GM23338 (cell line): ENCODE data around the gene EHD1.

ENCODE experiments used
- CTCF ChIP-seq, 2 experiments: fragments of 200-600 bp in 1 of 2; sonication (generic) in 1 of 2; conservative IDR thresholded peaks; 2 replicates each; pipeline versions ENCODE4 v1.5.1 to v1.6.1; 2016 to 2017; ENCODE audit warnings: antibody characterized with exemption in 2 of 2, low read depth in 2 of 2, mild to moderate bottlenecking in 2 of 2, moderate library complexity in 1 of 2
- EZH2 ChIP-seq: fragments of 200-600 bp; sonication (generic); IDR thresholded peaks from one replicate; pipeline ENCODE4 v1.8.0; 2017; ENCODE audit warnings: antibody characterized with exemption, mild to moderate bottlenecking, low read depth; ENCODE audit not compliant: unreplicated experiment
- POLR2AphosphoS5 ChIP-seq: IDR thresholded peaks from 2 replicates; pipeline ENCODE4 v1.6.1; 2016; ENCODE audit warnings: antibody characterized with exemption, low read depth
- REST ChIP-seq: IDR thresholded peaks from one replicate; pipeline ENCODE4 v1.6.1; 2018; ENCODE audit warnings: antibody characterized with exemption; ENCODE audit not compliant: unreplicated experiment

GRCh38 chr11:64872790-64873488 lies 5.5 kb downstream of the EHD1 start:
- TF ChIP-seq CTCF (conservative IDR thresholded peaks at IDR 0.05; ENCODE audit: low read depth in 2 of 2) = no peak
- TF ChIP-seq POLR2AphosphoS5 = no peak
- TF ChIP-seq EZH2 = no peak
- no peak for TF ChIP-seq REST
